Measurements from ENCODE around the gene AUP1.
"Not testable (repeated sequence)": the region's sequence is repeated elsewhere in the genome, so short reads cannot be mapped to it uniquely, and the experiment has no call there.

The AUP1 gene

DNA sequence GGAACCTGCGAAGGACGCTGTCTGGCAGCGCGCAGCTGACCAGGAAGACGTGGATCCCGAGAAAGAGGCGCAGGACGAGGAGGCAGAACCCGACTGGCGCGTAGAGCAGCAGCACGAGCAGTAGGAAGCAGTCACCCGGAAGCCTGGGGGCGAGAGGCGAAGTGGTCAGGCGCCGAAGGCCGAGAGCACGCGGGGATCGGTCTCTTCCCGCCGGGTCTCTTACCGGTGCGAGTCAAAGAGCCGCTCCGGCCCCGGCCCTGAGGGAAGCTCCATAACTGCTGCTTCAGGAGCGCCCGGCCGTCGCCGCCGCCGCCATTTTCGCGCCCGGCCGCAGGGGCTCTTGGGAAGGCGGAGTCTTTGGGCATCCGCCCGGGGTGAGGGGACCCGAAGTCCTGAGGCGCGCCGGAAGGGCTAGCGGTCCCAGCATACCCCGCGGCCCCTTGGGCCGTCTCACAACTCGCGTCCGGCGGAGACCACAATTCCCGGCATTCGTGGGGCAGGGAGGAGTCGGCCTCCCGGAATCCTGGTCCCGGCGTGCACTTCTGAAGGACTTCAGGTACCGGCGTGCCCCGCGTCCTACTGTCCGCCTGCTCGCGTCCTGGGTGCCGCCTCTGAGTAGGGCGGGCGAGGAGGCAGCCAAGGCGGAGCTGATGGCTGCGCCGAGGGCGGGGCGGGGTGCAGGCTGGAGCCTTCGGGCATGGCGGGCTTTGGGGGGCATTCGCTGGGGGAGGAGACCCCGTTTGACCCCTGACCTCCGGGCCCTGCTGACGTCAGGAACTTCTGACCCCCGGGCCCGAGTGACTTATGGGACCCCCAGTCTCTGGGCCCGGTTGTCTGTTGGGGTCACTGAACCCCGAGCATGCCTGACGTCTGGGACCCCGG lies at the start of gene AUP1, which contains the start of gene HTRA2:
Gene AUP1, minus strand, starts transcription at position 350 of the 882 bp plus-strand sequence. Its CDS starts 77 bp downstream, at position 273.
Gene HTRA2, plus strand, starts transcription at position 577 of the 882 bp plus-strand sequence. Its CDS starts 74 bp downstream, at position 651.
- DNase-seq (ENCODE audit: low spot score): peak; percentile 100

DNA sequence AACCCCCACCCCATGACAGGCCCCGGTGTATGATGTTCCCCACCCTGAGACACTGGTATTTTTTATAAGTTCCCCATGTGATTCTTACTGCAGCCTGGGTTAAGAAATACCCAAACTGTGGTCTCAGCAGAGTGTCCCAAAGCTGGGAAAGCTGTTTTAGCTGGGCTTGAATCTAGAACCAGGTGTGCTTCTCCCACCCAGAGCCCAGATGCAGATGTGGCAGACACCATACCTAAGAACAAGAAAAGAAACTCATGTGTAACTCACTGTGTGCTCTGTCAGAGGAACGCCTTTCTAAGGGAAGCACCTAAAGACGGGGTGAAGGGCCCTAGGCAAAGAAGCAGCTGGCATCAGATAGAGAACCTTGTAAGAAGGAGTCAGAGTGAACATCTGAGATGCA lies 48.9 kb upstream of the AUP1 start:
- DNase-seq (ENCODE audit: low spot score): no peak

DNA sequence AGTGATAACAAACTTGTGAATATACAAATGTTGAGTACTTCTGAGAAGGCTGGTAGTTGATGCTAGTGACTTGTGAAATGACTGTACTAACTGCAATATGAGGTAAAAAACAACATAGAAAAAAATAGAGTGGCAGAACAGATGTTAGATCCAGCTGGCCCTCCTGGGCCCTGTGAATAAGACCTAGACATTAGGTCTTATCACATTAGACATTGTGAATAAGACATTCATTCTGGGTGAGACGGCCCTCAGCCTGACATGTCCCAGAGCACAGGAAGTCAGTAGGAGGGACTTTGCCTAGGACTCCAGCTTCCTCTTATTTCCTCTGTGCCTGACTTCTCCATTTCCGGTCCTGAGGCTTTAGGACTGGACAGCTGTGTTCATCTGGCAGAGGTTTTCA lies 47.9 kb upstream of the AUP1 start:
- DNase-seq (ENCODE audit: low spot score): peak; percentile 48

- no peak for DNase-seq (ENCODE audit: low spot score)
Observed at GRCh38 chr2:74576863-74577229, 47.3 kb upstream of the AUP1 start.

- DNase-seq (ENCODE audit: low spot score): no peak
Observed at GRCh38 chr2:74576211-74576862, 46.8 kb upstream of the AUP1 start.

- DNase-seq (ENCODE audit: low spot score): no peak
Observed at GRCh38 chr2:74575320-74575719, 45.8 kb upstream of the AUP1 start.

DNA sequence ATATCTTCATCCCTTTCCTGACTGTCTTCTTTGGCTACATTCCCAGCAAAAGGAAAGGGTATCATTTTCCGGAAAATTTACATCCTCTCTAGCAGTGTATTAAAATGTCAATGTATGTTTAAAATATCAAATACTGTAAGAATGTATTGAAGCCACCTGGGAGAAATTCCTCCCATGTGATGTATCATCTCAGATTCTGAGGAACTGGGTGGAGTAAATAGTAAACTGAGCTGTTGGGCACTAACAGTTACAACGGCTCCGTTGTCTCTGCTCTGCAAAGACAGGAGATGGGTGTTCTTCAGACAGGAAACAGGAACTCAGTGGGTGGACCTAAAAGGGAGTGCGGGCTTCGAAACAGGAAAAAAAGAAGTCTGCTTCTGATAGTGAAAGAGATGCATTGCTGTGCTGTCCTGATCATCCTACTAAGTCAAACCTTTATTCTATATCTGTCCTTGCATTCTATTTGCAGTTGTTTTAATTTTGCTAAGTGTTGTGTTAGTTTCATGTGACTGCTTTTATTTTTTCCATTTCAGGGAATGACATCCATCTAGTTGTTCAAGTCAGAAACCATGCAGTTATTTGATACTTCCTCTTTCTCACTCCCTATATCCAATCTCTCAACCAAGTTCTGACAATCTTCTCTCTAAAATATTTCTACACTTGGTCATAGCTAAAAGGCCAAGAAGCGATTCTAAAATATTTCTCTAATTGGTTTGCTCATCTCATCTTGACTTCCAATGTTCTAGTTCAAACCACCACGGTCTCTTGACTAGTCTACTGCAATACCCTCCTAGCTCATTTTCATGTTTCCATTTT lies 44.4 kb upstream of the AUP1 start:
- no peak for DNase-seq (ENCODE audit: low spot score)

DNA sequence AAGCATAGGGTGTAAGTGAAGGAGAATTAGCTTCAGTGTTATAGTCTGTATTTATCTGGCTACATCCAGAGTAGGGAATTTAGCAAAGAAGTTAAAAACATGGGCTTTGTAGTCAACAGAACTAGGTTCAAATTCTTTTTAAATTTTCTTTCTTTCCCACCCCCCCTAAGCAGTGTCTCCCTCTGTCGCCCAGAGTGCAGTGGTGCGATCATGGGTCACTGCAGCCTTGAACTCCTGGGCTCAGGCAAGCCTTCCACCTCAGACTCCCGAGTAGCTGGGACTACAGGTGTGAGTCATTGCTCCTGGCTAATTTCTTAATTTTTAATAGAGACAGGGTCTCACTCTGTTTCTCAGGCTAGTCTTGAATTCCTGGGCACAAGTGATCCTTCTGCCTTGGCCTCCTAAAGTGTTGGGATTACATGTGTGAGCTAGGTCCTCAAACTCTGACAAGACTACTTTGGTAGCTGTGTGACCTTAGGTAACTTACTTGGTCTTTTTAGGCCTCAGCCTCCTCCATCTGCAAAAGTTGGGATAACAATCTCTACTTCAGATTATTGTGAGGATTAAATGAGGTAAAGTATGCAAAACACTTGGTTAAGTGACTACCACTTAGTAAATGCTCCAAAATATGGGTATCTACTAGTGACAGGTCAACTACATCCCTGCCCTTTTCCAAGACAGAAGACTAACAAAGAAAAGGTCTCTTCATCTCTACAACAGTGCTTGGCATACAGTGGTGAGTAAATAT lies 42.8 kb upstream of the AUP1 start:
- DNase-seq (ENCODE audit: low spot score): no peak

GRCh38 chr2:74571058-74571457 lies 41.6 kb upstream of the AUP1 start:
- no peak for DNase-seq (ENCODE audit: low spot score)

- DNase-seq (ENCODE audit: low spot score): no peak
Observed at GRCh38 chr2:74569686-74570085, 40.2 kb upstream of the AUP1 start.

GRCh38 chr2:74567881-74568280 lies 38.4 kb upstream of the AUP1 start:
- peak; percentile 32 for DNase-seq (ENCODE audit: low spot score)

- DNase-seq (ENCODE audit: low spot score): peak; percentile 71
Observed at GRCh38 chr2:74566754-74567085, 37.2 kb upstream of the AUP1 start.

- no peak for DNase-seq (ENCODE audit: low spot score)
Observed at GRCh38 chr2:74566076-74566753, 36.7 kb upstream of the AUP1 start.

GRCh38 chr2:74564222-74564621 lies 34.7 kb upstream of the AUP1 start:
- DNase-seq (ENCODE audit: low spot score): no peak

GRCh38 chr2:74562126-74562775 lies 32.7 kb upstream of the AUP1 start:
- DNase-seq (ENCODE audit: low spot score): no peak

GRCh38 chr2:74561022-74561421 lies 31.5 kb upstream of the AUP1 start:
- not testable (repeated sequence) for DNase-seq (ENCODE audit: low spot score)

DNA sequence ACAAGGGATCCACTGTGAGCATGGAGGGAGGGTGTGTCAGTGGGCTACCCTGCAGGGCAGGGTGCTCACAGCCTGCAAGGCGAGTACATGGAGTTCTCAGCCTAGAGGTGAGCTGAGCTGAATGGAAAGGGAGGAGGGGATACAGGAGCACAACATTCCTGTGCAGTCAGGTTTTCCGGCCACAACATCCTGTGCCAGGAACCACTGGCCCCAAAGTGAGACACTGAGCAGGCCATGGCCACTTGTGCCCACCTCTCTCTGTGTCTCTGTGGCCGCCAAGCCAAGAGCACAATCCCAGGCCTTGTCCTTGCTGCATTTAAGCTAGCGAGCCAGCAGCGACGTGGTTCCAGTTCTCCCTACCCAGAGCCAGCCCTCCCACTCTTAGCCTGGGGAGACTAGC lies 31.1 kb upstream of the AUP1 start:
- no peak for DNase-seq (ENCODE audit: low spot score)

- DNase-seq (ENCODE audit: low spot score): no peak
Observed at GRCh38 chr2:74559912-74560311, 30.4 kb upstream of the AUP1 start.

DNA sequence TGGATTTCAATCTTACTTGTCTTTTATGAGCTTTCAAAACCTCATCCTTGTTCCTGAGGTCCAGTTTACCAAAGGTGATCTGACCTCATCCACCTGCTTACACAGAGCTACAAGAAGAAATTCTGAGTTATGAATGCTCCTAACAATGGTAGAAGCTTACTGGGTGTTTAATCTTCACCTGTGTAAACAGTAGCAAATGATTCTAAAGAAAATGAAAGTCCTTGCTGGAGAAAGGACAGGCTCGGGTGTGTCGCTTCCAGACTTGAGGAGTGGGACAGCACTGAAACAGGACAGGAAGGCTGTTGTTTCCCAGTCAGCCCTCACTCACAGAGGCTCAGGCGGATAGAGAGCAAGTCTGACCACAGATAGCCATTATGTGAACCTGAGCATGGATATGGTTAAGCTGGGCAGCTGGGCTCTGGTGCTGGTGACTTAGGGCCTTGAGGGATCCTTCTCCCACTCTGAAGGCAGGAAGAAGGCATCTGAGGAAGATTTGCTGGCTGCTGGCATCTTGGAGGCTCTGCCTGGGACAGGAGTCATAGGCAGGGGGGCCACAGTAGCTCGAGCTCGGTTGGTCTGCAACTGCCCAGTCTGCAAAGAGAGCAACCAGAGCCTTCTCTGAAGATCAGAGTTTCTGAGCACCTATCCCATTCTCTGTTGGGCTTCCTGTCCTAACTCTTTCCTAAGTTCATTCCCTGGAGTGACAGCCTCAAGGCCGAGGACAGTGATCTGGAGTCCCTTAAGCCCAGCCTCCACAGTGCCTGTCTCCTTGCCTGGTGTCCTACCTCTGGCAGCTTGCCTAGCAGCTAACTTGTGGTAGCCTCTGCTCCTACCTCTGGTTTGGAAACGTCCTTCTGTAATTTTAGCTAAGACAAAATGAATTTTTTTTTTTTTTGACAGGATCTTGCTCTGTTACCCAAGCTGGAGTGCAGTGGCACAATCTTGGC lies 29.1 kb upstream of the AUP1 start:
- no peak for DNase-seq (ENCODE audit: low spot score)
